NCI-H446 (cell line): ENCODE data around the gene TTC23L.
"Not testable (repeated sequence)": the region's sequence is repeated elsewhere in the genome, so short reads cannot be mapped to it uniquely, and the experiment has no call there.

Experiments
- DNase-seq, 2 experiments: peaks; one replicate each; lab custom pipeline; 2025; lab: John Stamatoyannopoulos, UW

The TTC23L gene

GRCh38 chr5:34838785-34839714, at the start of gene TTC23L:
TSS of gene TTC23L (plus strand) at chr5:34839164. CDS start at chr5:34840672, 1,508 bp downstream.
- peak; percentile 87 to 94 for DNase-seq

DNA sequence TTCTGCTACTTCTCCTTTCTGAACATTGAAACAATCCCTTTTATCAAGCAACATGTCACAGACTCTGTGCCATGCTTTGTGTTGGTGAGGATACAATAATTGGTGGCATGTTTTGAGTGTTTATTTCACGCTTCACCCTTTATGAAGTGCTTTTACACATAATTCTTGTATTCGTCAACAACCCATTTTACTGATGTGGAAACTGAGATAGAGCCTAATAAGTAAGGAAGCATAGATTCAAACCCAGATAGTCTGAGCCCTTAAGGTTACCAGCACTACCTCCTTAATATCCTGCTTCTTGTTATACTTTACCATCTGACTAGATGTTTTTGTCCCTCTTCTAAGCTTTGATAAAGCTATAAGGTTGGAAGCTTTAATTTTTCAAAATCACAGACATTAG, 49.3 kb upstream of the TTC23L start:
- DNase-seq: no peak

GRCh38 chr5:34790069-34790468, 48.9 kb upstream of the TTC23L start:
- DNase-seq: no peak

DNA sequence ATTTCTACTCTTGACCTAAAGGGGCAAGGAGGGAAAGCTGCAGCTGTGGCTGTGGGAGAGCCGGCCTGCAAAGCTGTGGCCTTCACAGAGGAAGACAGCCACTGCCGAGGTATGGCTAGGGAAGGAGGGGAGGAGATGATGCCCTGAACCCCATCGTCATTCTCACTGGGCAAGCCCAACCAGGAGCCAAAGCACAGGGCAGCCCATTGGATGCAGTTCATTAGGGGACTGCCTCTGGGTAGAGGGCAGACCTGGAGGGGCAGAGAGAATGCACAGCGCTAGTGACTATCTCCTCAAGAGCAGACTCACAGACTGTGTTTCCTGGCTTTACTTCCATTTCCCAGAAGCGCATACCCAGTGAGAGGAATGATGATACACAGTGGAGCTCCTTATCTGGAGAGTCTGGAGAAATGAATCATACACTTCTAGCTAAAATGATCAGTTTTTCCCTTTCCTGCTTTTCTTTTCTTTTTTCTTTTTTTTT, 47.2 kb upstream of the TTC23L start:
- no peak for DNase-seq

- no peak for DNase-seq
Observed at GRCh38 chr5:34802834-34803563, 36.0 kb upstream of the TTC23L start.

DNA sequence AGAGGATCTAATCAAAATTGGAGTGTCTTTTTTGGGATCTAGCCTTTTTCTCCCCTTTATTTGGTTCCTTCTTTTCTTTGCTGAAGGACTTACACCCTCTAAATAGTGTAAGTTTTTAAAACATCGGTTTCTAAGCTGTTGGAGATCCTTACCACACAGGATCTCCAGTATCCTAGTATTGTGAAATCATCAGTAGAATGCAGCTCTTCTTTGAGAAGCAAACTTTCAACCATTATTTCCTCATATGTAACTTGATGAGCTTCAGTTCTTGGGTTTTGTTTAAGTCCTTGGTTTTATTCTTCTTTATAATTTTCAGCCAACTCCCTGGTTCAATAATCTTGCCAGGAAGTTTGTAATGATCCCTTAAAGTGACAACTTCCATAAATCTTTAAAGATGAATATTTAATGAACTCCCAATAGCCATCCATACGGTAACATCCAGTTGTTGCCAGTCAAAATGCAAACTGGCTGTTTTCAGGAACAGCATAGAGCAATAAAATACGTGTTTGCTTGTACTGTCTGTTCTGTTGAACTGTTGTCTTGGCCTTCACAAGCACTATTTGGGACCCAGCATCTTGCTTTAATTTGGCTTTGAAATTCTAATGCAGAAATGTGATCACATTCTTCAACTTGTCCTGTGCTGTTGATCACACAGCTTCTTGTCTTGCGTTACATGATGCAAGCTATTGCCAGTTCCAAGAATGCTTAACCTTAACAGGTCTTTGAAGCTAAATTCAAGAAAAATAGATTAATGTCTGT, 34.8 kb upstream of the TTC23L start:
- DNase-seq: no peak

- DNase-seq: no peak
Observed at GRCh38 chr5:34804913-34805312, 34.1 kb upstream of the TTC23L start.

DNA sequence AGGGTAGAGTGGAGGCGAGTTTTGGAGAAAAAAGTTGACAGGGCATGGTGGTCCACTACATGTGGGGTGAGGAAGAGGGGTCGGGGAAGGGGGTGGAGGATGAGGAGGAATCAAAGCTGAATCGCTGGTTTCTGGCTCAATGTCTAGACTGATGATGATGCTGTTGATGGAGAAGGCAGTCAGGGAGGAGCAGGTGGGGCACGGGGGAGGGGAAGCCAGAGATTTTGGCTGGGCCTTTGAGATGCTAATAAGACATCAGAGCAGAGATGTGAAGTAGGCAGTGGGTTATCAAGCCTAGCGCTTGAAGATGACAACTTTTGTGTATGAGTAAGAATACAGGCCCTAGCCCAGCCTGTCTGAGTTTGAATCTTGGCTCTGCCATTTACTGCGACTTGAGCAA, 32.4 kb upstream of the TTC23L start:
- no peak for DNase-seq

DNA sequence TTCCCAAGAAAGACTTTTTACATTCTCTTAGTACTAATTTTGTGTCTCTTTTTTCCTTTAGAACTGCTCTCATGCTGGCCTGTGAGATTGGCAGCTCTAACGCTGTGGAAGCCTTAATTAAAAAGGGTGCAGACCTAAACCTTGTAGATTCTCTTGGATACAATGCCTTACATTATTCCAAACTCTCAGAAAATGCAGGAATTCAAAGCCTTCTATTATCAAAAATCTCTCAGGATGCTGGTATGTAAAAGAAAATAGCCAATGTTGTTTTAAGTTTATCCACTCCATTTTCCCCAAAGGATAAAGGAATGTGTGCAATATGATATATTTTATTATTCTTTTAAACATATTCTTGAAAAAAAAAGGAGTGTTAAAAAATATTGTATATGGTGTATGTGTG, 27.3 kb upstream of the TTC23L start:
- DNase-seq: no peak

DNA sequence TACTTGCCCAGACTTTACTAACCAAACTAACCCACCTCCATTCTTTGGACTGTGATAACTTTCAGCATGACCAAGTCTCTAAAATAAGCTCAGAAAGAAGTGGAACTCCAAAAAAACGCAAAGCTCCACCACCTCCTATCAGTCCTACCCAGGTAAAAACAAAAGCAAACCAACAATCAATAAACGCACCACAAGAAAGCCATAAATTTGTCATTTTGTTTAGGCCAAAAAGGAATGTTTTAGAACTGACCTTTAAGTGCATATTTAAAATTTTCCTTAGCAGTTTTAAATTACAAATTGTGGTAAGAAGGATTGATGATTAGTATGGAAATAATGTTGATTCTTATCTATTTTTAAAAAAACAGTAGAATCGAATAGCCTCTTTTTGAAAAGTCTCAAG, 25.5 kb upstream of the TTC23L start:
- DNase-seq: no peak

DNA sequence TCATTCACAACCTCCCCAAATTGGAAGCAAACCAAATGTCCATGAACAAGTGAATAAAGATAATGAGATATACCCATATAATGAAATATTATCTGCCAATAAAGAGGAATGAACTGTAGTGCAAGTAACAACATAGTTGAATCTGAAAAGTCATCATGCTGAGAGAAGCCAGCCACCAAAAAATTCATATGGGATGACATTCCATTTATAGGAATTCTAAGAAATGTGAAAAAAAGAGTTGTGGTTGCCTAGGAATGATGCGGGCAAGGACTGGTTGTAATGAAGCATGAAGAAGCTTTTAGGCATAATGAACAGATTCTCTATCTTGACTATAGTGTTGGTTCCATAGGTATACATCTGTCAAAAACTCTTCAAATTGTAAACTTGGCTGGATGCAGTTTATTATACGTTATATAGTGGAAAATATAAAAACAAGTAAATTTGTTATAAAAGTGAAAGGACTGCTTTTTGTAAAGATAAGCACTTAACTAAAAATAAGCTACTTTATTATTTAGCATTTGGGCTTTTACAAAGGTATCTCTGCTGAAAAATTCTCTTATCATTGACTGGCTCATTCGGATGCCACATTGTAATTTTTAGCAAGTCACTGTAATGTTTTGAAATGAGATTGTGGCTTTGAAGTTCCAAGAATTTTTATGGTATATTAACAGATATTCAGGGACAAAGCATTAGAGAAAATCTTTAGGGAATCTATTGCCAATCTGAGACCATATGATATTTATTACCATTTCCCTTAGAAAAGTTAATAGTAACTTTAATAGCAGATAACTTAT, 21.2 kb upstream of the TTC23L start:
- no peak for DNase-seq

GRCh38 chr5:34818717-34819116, 20.2 kb upstream of the TTC23L start:
- no peak for DNase-seq

DNA sequence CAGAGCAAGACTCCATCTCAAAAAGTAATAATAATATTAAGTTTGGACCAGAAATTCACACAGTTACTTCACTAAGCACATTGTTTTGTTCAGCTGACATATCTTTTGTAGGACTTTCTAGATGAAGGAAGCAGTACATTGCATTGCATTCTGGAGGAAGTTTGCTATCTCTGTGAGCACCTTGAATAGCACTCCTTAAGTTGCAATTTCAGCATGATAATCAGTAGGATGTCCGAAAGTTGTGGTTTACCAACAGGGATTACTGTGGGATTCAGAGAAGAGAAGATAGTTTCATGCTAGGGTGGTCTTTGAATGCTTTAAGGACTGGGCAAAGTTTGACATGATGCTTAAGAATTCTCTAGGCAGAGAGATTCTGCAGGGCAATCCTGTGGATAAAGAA, 18.4 kb upstream of the TTC23L start:
- DNase-seq: no peak

DNA sequence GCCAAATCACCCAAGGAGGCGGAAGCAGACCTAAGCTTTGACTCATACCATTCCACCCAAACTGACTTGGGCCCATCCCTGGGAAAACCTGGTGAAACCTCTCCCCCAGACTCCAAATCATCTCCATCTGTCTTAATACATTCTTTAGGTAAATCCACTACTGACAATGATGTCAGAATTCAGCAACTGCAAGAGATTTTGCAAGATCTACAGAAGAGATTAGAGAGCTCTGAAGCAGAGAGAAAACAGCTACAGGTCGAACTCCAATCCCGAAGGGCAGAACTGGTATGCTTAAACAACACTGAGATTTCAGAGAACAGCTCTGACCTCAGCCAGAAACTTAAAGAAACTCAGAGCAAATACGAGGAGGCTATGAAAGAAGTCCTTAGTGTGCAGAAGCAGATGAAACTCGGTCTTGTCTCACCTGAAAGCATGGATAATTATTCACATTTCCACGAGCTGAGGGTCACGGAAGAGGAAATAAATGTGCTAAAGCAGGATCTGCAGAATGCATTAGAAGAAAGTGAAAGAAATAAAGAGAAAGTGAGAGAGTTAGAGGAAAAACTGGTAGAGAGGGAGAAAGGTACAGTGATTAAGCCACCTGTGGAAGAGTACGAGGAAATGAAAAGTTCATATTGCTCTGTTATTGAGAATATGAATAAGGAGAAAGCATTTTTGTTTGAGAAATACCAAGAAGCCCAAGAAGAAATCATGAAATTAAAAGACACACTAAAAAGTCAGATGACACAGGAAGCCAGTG, 15.8 kb upstream of the TTC23L start:
- DNase-seq: no peak

DNA sequence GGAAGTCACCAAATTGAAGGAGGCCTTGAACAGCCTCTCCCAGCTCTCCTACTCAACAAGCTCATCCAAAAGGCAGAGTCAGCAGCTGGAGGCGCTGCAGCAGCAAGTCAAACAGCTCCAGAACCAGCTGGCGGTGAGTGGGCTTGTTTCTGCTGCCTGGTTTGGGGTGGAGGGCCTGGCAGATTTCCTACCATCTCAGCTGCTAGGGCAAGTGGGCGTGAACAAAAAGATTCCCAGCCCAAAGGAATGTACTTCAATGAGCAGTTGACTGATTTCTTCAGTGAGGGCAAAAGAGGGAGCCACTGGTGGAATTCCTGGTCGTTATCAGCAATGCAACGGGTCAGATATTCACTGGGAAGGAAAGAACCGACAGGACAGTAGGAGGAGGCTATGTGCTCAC, 12.6 kb upstream of the TTC23L start:
- DNase-seq: no peak

DNA sequence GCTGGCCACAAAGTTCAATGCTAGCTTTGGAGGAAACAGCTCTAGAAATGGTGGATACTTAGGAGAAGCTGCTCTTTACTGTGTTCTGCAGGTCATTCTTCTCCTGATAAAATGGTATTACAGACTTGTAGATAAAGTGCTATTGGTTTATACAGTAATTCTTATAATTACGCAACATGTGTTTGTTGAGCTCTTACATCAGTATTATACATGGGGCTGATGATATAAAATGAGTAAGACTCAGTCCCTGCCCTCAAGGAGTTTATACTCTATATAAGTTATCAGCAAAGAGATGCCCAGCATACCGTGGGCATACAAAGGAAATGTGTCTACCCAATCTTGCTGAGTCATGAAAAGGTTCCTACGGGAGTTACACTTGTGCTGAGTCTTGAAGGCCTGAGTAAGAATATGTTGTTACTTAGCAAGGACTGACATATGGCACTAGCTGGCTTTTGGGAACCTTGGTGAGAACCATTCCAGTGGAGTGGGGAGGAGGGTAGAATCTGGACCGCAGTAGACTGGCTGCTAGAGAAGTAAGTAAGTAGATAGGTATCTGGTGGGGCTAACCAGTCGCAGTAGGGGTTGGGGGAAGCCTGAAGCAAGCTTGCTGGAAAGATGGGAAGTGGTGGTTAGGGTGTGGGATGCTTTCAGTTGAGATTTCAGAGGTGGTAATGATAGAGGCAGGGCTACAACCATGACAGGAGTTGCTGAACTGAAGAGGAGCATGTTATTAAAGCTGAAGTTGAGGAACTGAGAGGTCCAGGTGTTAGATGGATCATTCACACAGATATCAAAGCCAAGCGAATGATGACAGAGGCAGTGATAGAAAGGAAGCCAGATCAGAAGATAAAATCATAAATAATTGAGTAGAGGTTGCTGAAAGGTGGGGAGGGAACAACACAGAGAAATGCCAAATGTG, 11.1 kb upstream of the TTC23L start:
- DNase-seq: no peak

DNA sequence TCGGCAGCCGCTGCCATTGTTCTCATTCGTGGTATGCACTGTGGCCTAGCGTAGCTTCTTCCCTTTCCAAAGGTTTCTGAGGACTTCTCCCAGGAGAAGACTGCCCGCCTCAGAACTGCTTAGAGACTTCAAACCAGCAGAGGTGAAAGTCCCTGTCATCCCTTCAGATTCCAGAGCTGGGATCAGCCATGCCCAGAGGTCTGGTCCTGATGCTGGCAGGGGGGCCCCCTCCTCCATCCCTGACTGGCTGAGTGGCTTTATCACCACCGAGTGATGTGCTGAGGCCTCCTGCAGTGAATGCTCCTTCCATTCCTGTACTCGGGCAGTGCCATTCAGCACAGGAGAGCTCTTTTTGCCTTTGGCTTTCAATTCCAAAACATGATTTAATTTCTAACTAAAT, 8.1 kb upstream of the TTC23L start:
- not testable (repeated sequence) for DNase-seq

DNA sequence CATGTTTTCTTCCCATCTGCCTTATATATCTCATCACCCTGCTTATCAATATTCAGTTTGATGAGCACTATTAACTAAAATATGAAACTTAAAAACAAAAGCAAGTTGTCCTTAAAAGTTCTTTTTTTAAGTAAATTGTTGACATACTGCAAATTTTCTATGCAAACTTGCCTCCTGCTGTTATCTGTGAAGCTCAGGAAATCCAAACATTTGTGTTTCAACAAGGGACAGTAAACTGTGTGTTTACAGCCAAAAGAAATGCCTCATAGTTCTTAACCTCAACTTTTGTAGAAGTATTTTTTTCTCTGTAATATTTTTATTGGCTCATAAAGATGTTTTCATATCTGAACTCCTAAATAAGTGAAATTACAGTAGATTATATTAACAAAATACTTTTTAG, 7.7 kb upstream of the TTC23L start:
- no peak for DNase-seq

GRCh38 chr5:34832568-34832967, 6.4 kb upstream of the TTC23L start:
- no peak for DNase-seq

- DNase-seq: no peak
Observed at GRCh38 chr5:34833090-34833489, 5.9 kb upstream of the TTC23L start.
